HPDE6-E6E7 (cell line): ENCODE measurements around the gene NPIPB2.
"Not testable (repeated sequence)": the region's sequence is repeated elsewhere in the genome, so short reads cannot be mapped to it uniquely, and the experiment has no call there.

Experiments used
- DNase-seq: peaks from one replicate; pipeline ENCODE4 v3.0.0; 2011; ENCODE audit warnings: missing footprints; ENCODE audit errors: extremely low spot score

Gene NPIPB2

GRCh38 chr16:11962457-11962856 is 20.6 kb upstream of the NPIPB2 start:
- not testable (repeated sequence) for DNase-seq

GRCh38 chr16:11957591-11958395 is 15.9 kb upstream of the NPIPB2 start:
- DNase-seq, result no peak

GRCh38 chr16:11956558-11956957 is 14.7 kb upstream of the NPIPB2 start:
- DNase-seq, result no peak

DNA sequence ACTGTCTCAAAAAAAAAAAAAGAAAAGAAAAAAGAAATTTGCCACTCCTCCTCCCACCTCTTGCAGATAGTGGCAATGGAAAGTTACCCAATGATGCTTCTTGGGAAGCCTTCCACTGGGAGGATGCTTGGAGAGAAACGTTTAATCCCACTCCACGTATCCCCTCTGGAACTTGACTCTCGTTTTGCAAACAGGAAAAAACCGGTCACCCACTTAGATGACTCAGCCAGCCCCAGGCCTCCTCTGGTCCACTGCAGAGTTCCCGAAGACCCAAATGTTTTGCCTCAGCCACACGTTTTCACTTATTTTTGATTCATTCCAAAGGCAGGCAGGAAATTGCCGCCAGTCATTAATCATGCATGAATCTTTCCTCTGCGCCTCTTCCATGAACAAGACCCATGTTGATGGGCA is 13.9 kb upstream of the NPIPB2 start:
- DNase-seq, result no peak

GRCh38 chr16:11953576-11953975 is 11.7 kb upstream of the NPIPB2 start:
- not testable (repeated sequence) for DNase-seq

DNA sequence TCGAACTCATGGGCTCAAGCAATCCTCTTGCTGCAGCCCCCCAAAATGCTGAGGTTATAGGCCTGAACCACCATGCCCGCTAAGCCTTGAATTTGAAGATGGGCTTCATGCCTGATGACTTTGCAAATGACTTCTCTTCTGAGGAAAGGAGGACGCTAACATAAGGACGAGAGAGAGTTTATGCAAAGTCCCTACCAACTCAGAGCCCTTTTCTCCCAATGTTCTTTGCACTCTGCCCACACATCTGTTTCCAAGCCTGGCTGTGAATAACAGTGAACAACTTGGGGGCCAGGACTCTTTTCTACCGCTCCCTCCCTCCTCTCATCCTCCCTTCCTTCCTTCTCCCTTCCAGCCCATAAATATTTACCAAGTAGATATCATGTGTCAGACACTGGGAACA is 8.5 kb upstream of the NPIPB2 start:
- DNase-seq, result no peak

GRCh38 chr16:11949527-11949926 is 7.7 kb upstream of the NPIPB2 start:
- peak; percentile 51 for DNase-seq

- no peak for DNase-seq
Observed at GRCh38 chr16:11948819-11949218, 7.0 kb upstream of the NPIPB2 start.

DNA sequence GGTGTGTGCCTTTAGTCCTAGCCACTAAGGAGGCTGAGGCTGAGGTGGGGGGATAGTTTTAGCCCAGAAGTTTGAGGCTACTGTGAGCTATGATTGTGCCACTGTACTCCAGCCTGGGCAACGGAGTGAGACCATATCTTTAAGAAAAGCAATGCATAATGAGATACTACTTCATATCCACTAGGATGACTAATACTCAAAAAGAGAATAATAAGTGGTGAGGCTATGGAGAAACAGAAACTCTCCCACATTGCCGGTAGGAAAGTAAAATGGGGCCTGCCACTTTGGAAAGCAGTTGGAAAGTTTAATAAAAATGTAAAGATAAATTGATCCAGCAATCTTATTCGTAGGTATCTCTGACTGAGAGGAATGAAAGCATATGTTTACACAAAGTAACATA is 4.6 kb upstream of the NPIPB2 start:
- no peak for DNase-seq

- DNase-seq, result not testable (repeated sequence)
Observed at GRCh38 chr16:11927350-11927749, 14.5 kb downstream of the NPIPB2 start.

DNA sequence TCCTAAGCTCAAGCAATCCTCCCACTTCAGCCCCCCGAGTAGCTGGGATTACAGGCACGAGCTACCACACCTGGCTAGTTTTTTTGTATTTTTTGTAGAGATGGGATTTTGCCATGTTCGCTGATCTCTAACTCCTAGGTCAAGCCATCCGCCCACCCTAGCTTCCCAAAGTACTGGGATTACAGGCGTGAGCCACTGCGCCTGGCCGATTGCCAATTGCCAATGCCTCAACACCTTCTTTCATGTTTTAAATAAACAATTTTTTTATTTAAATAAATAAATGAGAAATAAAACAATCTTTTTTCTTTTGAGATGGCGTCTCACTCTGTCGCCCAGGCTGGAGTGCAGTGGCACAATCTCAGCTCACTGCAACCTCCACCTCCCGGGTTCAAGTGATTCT is 17.8 kb downstream of the NPIPB2 start:
- not testable (repeated sequence) for DNase-seq

GRCh38 chr16:11916524-11917285 is 25.1 kb downstream of the NPIPB2 start:
- peak; percentile 48 for DNase-seq

GRCh38 chr16:11915644-11916523 is 26.0 kb downstream of the NPIPB2 start, which contains the start of gene GSPT1:
Gene GSPT1 (minus strand): TSS chr16:11915956. CDS start chr16:11915720, 236 bp downstream.
- DNase-seq, result peak; percentile 92

- peak; percentile 28 for DNase-seq
Observed at GRCh38 chr16:11915114-11915643, 26.7 kb downstream of the NPIPB2 start.

DNA sequence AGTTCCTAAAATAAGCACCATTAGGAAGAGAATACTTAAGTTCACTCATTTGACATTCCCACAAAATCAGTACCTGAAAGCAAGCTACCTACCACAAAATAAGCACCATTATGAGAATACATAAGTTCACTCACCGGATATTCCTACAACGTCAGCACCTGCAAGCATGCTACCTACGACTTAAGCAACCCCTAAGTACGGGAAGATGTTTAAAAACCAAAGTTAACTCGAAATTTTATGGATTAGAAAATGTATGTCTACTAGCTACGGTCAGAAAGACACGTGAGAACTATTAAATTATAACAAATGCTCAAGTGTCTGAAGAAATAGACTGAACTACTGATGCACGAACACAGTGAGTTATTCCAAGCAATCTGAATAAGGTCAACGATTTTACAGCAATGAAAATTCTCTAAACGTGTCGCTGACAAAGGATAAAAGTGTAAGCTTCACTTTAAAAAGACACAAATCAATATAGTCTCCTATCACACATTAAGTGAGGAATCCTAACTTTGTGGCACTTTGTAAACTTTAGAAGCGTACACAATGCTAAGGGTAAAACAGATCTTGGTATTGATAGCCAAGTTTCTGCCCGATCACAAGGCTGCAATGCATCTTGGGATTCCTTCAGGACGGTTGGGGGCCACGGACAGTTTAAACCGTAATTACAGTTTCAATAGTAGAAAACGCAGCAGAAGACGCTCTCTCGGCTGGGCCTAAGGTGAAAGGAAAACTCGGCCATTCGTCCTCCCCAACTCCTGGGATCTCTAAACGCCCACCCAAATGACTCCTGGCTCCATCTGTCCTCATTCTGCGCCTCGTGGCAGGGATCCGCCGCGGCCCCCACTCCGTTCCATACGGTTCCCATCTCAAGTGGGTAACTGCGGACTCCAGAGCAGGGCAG is 27.4 kb downstream of the NPIPB2 start:
- DNase-seq, result peak; percentile 8

GRCh38 chr16:11913425-11914079 is 28.3 kb downstream of the NPIPB2 start:
- DNase-seq, result peak; percentile 19

DNA sequence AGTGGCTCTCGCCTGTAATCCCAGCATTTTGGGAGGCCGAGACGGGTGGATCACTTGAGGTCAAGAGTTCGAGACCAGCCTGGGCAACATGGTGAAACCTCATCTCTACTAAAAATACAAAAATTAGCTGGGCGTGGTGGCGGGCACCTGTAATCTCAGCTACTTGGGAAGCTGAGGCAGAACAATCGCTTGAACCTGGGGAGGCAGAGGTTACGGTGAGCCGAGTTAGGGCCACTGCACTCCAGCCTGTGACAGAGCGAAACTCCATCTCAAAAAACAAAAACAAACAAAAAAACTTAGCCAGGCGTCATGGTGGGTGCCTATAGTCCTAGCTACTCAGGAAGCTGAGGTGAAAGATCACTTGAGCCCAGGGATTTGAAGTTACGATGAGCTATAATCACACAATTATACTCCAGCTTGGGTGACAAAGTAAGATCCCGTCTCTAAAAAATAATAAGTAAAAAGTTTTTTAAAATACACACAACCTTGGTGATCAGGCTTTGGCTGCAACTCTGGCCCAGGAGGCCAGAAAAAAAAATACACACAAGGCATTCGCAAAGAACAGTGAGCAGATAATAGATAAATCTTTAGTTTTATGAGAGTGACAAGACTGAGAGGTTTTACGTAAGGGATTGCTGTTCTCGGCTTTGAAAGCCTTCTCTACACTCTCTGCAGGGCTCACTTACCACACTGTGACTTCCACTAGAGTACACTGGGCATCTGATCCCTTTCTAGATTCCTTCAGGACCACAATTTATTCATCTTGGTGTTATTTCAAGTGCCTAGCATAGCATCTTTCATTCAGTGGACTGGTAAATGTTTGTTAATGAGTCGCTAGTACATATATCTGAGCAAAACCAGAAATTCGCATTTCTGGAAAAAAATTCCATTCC is 31.9 kb downstream of the NPIPB2 start:
- DNase-seq, result no peak

GRCh38 chr16:11907160-11907970 is 34.5 kb downstream of the NPIPB2 start:
- DNase-seq, result no peak
